Fibroblast of skin of scalp (primary cell): ENCODE measurements around the gene PHEX. TPM values are rescaled to one million over a fixed set of nuclear protein-coding genes. Genes with fewer than 3 reads are reported as not detected.

Source experiments
- DNase-seq: peaks from one replicate; pipeline ENCODE4 v3.0.0-alpha.2; 2013
- polyA plus RNA-seq, 2 experiments: library from polyadenylated mRNA; unstranded; fragments of 120-200 nt; gene quantifications; one replicate each; pipeline ENCODE4 v1.2.1, GENCODE V29; 2013; ENCODE audit not compliant: insufficient read length in 2 of 2

Gene PHEX
- polyA plus RNA-seq (2013, experiment 1 of 2; ENCODE audit: insufficient read length), result 0.16 TPM
- polyA plus RNA-seq (2013, experiment 2 of 2; ENCODE audit: insufficient read length), result 0.21 TPM

- DNase-seq, result no peak
Observed at GRCh38 chrX:22032084-22032483, at the start of gene PHEX. Gene PHEX, plus strand, starts transcription at chrX:22032325. Its CDS starts 681 bp downstream, at chrX:22033006.

GRCh38 chrX:21985332-21985777, 46.8 kb upstream of the PHEX start:
- DNase-seq, result peak; percentile 78

DNA sequence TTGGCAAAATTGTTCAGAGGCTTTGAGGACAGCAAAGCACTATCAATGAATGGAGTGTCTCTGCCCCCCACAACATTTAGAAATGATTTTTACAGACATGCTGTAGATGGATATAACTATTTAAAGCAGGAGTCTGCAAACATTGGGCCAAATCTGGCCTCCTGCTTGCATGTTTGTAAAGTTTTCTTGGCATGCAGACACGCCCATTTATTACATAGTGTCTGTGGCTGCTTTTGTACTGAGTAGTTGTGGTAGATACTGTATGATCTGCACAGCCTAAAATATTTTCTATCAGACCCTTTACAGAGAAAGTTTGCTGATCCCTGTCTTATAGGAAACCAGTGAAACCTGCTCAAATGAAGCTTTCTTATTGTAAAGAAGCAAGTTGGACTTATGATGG, 45.5 kb upstream of the PHEX start:
- peak; percentile 43 for DNase-seq

- DNase-seq, result no peak
Observed at GRCh38 chrX:21989384-21989783, 42.7 kb upstream of the PHEX start.

GRCh38 chrX:21990832-21991231, 41.3 kb upstream of the PHEX start:
- no peak for DNase-seq

DNA sequence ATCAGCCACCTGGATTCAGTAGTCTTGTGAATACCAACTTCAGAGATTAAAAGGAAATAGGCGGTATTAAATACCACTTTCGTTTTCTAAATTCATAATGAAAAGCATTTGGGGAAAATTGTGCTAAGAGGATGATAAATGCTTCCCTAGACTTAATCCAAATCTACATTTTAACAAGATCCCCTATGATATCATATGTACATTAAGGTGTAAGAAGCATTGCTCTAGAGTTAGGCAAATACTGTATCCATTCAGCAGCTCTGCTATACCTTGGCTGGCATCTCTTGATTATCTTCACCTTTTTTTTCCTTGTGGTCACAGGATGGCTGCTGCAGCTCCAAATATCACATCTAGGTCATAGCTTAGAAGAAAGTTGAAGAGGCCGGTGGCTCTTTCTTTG, 40.6 kb upstream of the PHEX start:
- no peak for DNase-seq

- DNase-seq, result no peak
Observed at GRCh38 chrX:21993265-21993664, 38.9 kb upstream of the PHEX start.

- peak; percentile 47 for DNase-seq
Observed at GRCh38 chrX:21996872-21997455, 35.2 kb upstream of the PHEX start.

DNA sequence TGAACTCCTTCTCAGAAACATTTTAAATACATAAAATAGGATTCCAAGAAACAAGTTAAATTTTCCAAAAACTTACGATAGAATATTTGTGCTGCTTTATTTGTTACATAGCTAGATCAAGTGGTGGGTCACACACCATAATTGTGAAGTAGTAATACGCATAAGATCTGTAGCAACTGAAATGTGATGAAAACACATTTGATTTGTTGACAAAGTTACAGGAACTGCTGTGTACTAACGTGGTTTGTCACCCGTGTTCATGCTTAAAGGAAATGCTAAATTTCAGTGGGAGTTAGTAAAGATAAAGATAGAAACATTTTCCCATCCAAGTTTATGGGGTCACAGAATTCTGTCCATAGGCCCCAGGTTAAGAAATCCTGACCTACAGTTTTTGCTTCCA, 34.1 kb upstream of the PHEX start:
- no peak for DNase-seq

- no peak for DNase-seq
Observed at GRCh38 chrX:22004866-22005265, 27.3 kb upstream of the PHEX start.

- DNase-seq, result no peak
Observed at GRCh38 chrX:22012051-22012450, 20.1 kb upstream of the PHEX start.

DNA sequence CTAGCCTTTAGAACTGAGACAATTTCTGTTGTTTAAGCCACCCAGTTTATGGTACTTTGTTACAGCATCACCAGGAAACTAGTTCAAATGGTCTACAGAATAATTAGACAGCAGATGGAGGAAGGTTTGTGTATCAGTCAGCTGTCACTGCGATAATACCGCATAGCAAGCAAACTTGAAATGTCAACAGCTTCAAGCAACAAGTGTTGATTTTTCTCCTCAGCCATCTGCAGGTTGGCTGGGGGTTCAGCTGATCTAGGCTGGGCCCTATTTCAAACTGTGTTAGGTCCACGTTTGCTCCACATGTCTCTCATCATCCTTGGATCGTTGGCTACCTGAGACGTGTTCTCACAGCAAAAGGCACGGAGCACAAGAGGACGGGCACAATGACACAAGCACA, 19.2 kb upstream of the PHEX start:
- DNase-seq, result no peak

DNA sequence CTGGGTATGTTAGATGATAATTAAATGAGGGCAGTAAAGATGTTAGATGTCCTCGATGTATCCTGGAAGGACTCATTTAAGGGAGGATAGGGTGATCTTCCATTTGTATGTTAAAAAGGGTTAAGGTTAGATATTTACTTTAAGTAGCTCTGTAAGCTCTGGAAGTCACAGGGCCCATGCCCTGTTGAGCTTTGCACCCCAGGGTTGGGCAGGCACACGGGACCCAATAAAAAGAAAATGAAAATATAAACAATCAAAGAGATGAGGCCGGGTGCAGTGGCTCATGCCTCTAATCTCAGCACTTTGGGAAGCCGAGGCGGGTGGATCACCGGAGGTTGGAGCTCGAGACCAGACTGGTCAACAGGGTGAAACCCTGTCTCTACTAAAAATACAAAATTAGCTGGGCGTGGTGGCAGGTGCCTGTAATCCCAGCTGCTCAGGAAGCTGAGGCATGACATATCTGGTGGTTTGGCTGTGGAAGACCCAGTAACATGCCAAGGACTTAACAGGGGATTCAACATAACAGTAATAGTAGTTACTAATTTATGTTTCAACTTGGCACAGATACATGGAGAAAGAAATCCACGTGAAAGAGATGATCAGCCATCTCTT, 16.9 kb upstream of the PHEX start:
- no peak for DNase-seq

DNA sequence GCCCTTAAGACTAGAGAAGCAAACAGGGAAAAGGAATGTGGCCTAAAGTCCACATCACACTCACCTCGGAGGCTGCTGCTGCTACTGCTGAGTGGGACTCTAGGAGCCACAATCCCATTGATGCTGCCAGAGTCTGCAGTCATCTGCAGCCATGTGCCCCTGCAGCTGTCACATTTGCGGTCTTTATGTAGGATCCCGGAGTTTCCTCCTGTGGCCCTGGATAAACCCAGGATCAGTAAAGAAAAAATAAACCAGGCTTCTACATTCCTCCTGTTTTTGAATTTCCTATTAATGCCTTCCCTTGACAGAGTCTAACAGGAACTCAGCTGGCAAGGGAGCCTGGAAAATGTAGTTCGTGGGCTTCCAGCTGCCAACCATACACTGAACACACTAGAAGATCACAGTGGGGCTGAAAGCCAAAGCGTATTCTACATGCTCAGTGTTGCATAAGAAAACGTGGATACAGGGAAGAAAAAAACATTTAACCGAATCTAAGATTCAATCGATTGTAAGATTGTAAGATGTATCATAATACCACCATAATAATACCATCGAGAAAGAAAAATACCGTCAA, 10.3 kb upstream of the PHEX start:
- no peak for DNase-seq

GRCh38 chrX:22024577-22024976, 7.5 kb upstream of the PHEX start:
- no peak for DNase-seq

DNA sequence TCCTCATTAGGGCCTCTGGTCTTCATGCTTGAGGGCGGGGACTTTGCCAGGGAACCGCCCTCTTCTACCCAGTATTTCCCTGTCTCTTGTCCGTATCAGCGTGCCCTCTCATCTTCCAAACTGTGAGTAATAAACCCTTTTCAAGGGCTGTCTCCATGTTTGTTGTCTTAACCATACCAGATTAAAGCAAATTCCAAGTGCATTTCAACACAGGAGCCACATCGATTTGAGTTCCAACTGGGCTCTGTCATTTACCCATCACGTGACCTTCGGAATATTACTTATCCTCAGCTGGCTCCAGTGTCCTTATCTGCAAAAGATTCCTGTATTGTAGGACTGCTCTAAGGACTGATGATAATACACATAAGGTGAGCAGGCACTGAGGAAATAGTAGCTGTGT, 6.4 kb upstream of the PHEX start:
- peak; percentile 5 for DNase-seq

DNA sequence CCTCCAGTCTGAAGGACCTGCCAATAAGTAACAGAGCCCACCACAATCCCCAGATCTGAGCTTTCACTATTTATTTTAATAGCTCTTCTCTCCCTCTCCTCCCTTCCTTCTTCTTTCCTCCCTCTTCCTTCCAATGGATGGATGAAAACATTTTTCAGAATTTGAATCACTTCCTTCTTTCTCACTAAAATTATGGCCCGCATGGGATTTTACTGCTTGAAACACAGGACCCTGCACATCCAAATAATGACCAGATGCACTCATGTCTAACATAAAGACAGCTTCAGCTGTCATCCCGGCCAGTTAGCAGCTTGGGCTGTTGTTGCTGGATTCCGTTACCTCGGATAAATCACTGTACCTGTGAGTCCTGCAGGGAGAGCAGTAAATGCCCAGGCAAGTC, 5.4 kb upstream of the PHEX start:
- DNase-seq, result no peak

- no peak for DNase-seq
Observed at GRCh38 chrX:22032506-22032905, 381 bp downstream of the PHEX start.

GRCh38 chrX:22033818-22034217, 1.7 kb downstream of the PHEX start:
- DNase-seq, result no peak

DNA sequence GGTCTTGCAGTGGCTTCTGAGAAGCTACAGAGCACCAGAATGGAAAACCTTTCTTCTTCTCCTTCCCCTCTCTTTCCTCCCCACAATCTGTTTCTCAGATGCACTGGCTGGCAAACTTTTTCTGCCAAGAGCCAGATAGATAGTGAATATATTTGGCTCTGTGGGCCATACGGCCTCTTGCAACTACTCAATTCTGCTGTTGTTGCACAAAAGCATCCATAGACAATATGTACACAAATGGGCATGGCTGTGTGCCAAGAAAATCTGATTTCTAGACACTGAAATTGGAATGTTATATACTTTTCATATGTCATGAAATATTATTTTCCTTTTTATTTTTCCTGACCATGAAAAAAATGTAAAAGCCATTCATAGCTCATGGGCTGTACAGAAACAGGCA, 3.1 kb downstream of the PHEX start:
- DNase-seq, result no peak

- DNase-seq, result no peak
Observed at GRCh38 chrX:22037225-22037624, 5.1 kb downstream of the PHEX start.

GRCh38 chrX:22037911-22038537, 5.9 kb downstream of the PHEX start:
- no peak for DNase-seq

DNA sequence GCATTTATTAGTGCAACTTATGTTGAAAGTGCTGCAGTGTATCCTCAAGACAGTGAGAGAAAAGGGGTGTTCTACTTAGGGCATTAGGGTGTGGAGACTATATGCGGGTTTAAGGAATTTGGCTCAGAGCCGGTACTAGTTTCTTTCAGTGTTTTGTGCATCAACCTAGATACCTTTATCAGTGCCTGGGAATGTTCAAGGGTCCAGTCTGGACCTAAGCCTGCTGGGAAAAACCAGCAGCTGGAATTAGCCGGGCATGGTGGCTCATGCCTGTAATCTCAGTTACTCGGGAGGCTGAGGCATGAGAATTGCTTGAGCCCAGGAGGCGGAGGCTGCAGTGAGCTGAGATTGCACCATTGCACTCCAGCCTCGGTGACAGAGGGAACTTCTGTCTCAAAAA, 7.4 kb downstream of the PHEX start:
- DNase-seq, result no peak

GRCh38 chrX:22040184-22040583, 8.1 kb downstream of the PHEX start:
- DNase-seq, result no peak
